ENCODE results near the gene DNAJC15. TPM values are rescaled to one million over a fixed set of nuclear protein-coding genes. Genes with fewer than 3 reads are reported as not detected.

The DNAJC15 gene
- total RNA-seq, 1 donor from 2014 or later: 17.1 TPM

GRCh38 chr13:42996584-42996983 is 26.8 kb upstream of the DNAJC15 start:
- DNase-seq: no peak
- Mint-ChIP-seq H3K9me3 (ENCODE audit: unreplicated experiment) (peaks cover 1% of the 10 kb centered on the region), H3K4me1 (ENCODE audit: low read depth, unreplicated experiment) (peaks cover 2% of the 10 kb centered on the region), H3K27ac (ENCODE audit: unreplicated experiment) (no peak overlapping the region), H3K27me3 (ENCODE audit: unreplicated experiment) (no peaks in the 10 kb centered on the region), H3K4me3 (ENCODE audit: unreplicated experiment) (no peak overlapping the region), H3K36me3 (ENCODE audit: unreplicated experiment) (no peaks in the 10 kb centered on the region)
- TF ChIP-seq CTCF (IDR thresholded peaks at IDR 0.05; ENCODE audit: partially characterized antibody, unreplicated experiment): no peak

GRCh38 chr13:42997381-42997780 is 26.0 kb upstream of the DNAJC15 start:
- H3K9me3 Mint-ChIP-seq (ENCODE audit: unreplicated experiment): peaks cover 3% of the 10 kb centered on the region
- no peaks in the 10 kb centered on the region for H3K36me3 Mint-ChIP-seq (ENCODE audit: unreplicated experiment)
- no peak overlapping the region for H3K27ac Mint-ChIP-seq (ENCODE audit: unreplicated experiment)

GRCh38 chr13:42999491-42999890 is 23.9 kb upstream of the DNAJC15 start:
- no peak overlapping the region for H3K27ac Mint-ChIP-seq (ENCODE audit: unreplicated experiment)
- H3K27me3 Mint-ChIP-seq (ENCODE audit: unreplicated experiment): no peaks in the 10 kb centered on the region
- TF ChIP-seq CTCF (IDR thresholded peaks at IDR 0.05; ENCODE audit: partially characterized antibody, unreplicated experiment): no peak
- no peak overlapping the region for H3K4me3 Mint-ChIP-seq (ENCODE audit: unreplicated experiment)
- no peaks in the 10 kb centered on the region for H3K4me1 Mint-ChIP-seq (ENCODE audit: low read depth, unreplicated experiment)
- DNase-seq: no peak
- no peaks in the 10 kb centered on the region for H3K36me3 Mint-ChIP-seq (ENCODE audit: unreplicated experiment)
- peaks cover 2% of the 10 kb centered on the region for H3K9me3 Mint-ChIP-seq (ENCODE audit: unreplicated experiment)

More at GRCh38 chr13:42997381-42997780, 26.0 kb upstream of the DNAJC15 start:
- no peaks in the 10 kb centered on the region for H3K4me1 Mint-ChIP-seq (ENCODE audit: low read depth, unreplicated experiment)
- H3K4me3 Mint-ChIP-seq (ENCODE audit: unreplicated experiment): no peak overlapping the region
- no peak for DNase-seq
- no peak for TF ChIP-seq CTCF (IDR thresholded peaks at IDR 0.05; ENCODE audit: partially characterized antibody, unreplicated experiment)
- no peaks in the 10 kb centered on the region for H3K27me3 Mint-ChIP-seq (ENCODE audit: unreplicated experiment)

- DNase-seq: no peak
- no peaks in the 10 kb centered on the region for H3K36me3 Mint-ChIP-seq (ENCODE audit: unreplicated experiment)
- TF ChIP-seq CTCF (IDR thresholded peaks at IDR 0.05; ENCODE audit: partially characterized antibody, unreplicated experiment): no peak
- H3K27me3 Mint-ChIP-seq (ENCODE audit: unreplicated experiment): no peaks in the 10 kb centered on the region
- H3K4me1 Mint-ChIP-seq (ENCODE audit: low read depth, unreplicated experiment): no peaks in the 10 kb centered on the region
- peaks cover 2% of the 10 kb centered on the region for H3K9me3 Mint-ChIP-seq (ENCODE audit: unreplicated experiment)
- no peak overlapping the region for H3K27ac Mint-ChIP-seq (ENCODE audit: unreplicated experiment)
- no peak overlapping the region for H3K4me3 Mint-ChIP-seq (ENCODE audit: unreplicated experiment)
Observed at GRCh38 chr13:43000676-43001075, 22.7 kb upstream of the DNAJC15 start.

GRCh38 chr13:43002021-43002420 is 21.4 kb upstream of the DNAJC15 start:
- Mint-ChIP-seq H3K27ac (ENCODE audit: unreplicated experiment) (no peak overlapping the region), H3K27me3 (ENCODE audit: unreplicated experiment) (no peaks in the 10 kb centered on the region), H3K4me3 (ENCODE audit: unreplicated experiment) (no peak overlapping the region), H3K9me3 (ENCODE audit: unreplicated experiment) (peaks cover 2% of the 10 kb centered on the region), H3K36me3 (ENCODE audit: unreplicated experiment) (no peaks in the 10 kb centered on the region), H3K4me1 (ENCODE audit: low read depth, unreplicated experiment) (no peaks in the 10 kb centered on the region)
- DNase-seq: no peak
- TF ChIP-seq CTCF (IDR thresholded peaks at IDR 0.05; ENCODE audit: partially characterized antibody, unreplicated experiment): no peak

All from glutamatergic neuron (in vitro differentiated cells).